BE2C (cell line): ENCODE data around the gene ALPP.
"Not testable (repeated sequence)": the region's sequence is repeated elsewhere in the genome, so short reads cannot be mapped to it uniquely, and the experiment has no call there.

Source experiments
- DNase-seq: peaks from one replicate; pipeline ENCODE4 v3.0.0-alpha.2; 2020
- H3K27me3 ChIP-seq: fragments of 250-450 bp; sonication (Bioruptor Pico); 2 replicates; pipeline ENCODE4 v1.5.1; 2020; ENCODE audit warnings: mild to moderate bottlenecking
- H3K36me3 ChIP-seq: fragments of 250-450 bp; sonication (Bioruptor Pico); 2 replicates; pipeline ENCODE4 v1.5.1; 2020; ENCODE audit warnings: mild to moderate bottlenecking
- H3K4me1 ChIP-seq: fragments of 250-450 bp; sonication (Bioruptor Pico); 2 replicates; pipeline ENCODE4 v1.5.1; 2020
- H3K4me3 ChIP-seq: 2 replicates; pipeline ENCODE4 v1.5.1; 2011; ENCODE audit warnings: low read depth, low read length
- H3K9me3 ChIP-seq: fragments of 250-450 bp; sonication (Bioruptor Pico); 2 replicates; pipeline ENCODE4 v1.5.1; 2020
- CTCF ChIP-seq: IDR thresholded peaks from 2 replicates; pipeline ENCODE4 v1.5.1; 2012; ENCODE audit warnings: mild to moderate bottlenecking, low read depth, low read length

The ALPP gene

GRCh38 chr2:232382331-232383225, 4.0 kb downstream of the ALPP start:
- Histone ChIP-seq H3K4me1 (no peaks in the 10 kb centered on the region), H3K4me3 (no peak overlapping the region), H3K36me3 (no peaks in the 10 kb centered on the region), H3K27me3 (peaks cover 62% of the 10 kb centered on the region), H3K9me3 (no peaks in the 10 kb centered on the region)
- no peak for TF ChIP-seq CTCF
- DNase-seq, result no peak

GRCh38 chr2:232384466-232384865, 5.9 kb downstream of the ALPP start:
- no peak for TF ChIP-seq CTCF
- Histone ChIP-seq H3K4me3 (no peak overlapping the region), H3K36me3 (no peaks in the 10 kb centered on the region), H3K27me3 (peaks cover 81% of the 10 kb centered on the region), H3K9me3 (no peaks in the 10 kb centered on the region), H3K4me1 (no peaks in the 10 kb centered on the region)
- DNase-seq, result no peak

DNA sequence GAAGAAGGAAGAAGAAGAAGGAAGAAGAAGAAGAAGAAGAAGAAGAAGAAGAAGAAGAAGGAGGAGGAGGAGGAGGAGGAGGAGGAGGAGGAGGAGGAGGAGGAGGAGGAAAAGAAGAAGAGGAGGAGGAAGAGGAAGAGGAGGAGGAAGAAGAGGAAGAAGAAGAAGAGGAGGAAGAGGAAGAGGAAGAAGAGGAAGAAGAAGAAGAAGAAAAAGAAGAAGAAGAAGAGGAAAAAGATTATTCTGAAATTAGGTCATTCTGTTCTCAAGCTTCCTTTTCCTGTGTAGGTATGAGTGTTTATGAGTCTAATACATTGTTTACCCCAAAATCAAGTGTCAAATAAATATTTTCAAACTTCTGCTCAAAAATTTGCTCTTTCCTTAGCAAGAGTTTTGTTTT, 6.5 kb downstream of the ALPP start:
- not testable (repeated sequence) for H3K36me3 ChIP-seq, DNase-seq, H3K9me3 ChIP-seq, H3K4me1 ChIP-seq, H3K4me3 ChIP-seq
- peaks cover 87% of the 10 kb centered on the region for H3K27me3 ChIP-seq

DNA sequence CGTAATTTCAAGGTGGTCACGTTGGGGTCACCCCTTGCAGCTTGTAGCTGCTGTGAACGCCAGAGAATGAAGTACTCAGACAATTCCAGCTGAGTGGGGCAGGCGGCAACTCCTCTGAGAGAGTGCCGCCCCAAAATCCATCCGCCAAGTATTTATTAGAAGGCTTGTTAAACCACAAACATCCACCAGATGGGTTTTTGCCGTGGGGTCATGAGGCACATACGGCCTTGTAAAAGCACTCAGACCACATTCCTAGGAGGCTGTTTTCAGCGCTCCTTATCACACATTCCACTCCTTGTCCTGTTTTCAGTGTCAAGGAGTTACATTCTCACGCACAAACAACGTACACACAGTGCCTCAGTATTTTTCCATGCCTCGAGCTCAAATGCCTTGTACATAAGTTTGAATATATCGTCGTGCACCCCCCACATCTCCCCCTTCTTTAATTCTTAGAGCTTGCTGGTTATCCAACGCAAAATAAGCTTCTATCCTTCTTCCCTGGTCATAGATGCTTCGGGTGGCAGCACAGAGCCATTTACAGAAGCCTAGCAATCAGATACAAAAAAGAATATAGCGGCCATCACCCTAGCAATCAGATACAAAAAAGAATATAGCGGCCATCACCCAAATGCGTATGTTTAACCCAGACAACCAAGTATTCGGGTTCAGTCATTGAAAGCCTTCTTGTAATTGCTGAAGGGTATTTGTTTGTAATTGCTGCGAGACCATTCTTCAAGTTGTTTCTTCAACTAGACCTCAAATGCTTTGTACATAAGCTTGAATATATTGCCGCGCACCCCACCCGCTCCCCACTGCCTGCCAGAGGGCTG, 7.3 kb downstream of the ALPP start:
- no peaks in the 10 kb centered on the region for H3K36me3 ChIP-seq
- no peak for TF ChIP-seq CTCF
- H3K9me3 ChIP-seq, result no peaks in the 10 kb centered on the region
- H3K4me1 ChIP-seq, result no peaks in the 10 kb centered on the region
- H3K27me3 ChIP-seq, result peaks cover 95% of the 10 kb centered on the region
- DNase-seq, result no peak
- no peak overlapping the region for H3K4me3 ChIP-seq

GRCh38 chr2:232386490-232386739, 7.9 kb downstream of the ALPP start:
- no peak for DNase-seq
- no peak overlapping the region for H3K4me3 ChIP-seq
- H3K36me3 ChIP-seq, result no peaks in the 10 kb centered on the region
- H3K27me3 ChIP-seq, result peaks cover 97% of the 10 kb centered on the region
- no peaks in the 10 kb centered on the region for H3K4me1 ChIP-seq
- H3K9me3 ChIP-seq, result no peaks in the 10 kb centered on the region
- TF ChIP-seq CTCF, result no peak

- H3K9me3 ChIP-seq, result no peaks in the 10 kb centered on the region
- TF ChIP-seq CTCF, result no peak
- no peak overlapping the region for H3K4me3 ChIP-seq
- H3K4me1 ChIP-seq, result no peaks in the 10 kb centered on the region
- H3K27me3 ChIP-seq, result peaks cover 94% of the 10 kb centered on the region
- no peaks in the 10 kb centered on the region for H3K36me3 ChIP-seq
- no peak for DNase-seq
These were observed 8.3 kb downstream of the ALPP start for GRCh38 chr2:232386740-232387450.
